Sigmoid colon (tissue), 4 donors: ENCODE data around the gene KIF4A.

Experiments used
- POLR2A ChIP-seq, 2 donors: fragments of 450-650 bp; IDR thresholded peaks; one replicate each; pipeline ENCODE4 v1.6.1; 2016; ENCODE audit warnings: antibody characterized with exemption in 2 of 2, mild to moderate bottlenecking in 2 of 2, moderate library complexity in 2 of 2
- POLR2AphosphoS5 ChIP-seq, 4 donors: sonication (generic); formaldehyde crosslinking; IDR thresholded peaks; one replicate each; pipeline ENCODE4 v1.6.1; 2017; ENCODE audit warnings: antibody characterized with exemption in 4 of 4

- TF ChIP-seq POLR2A (IDR thresholded peaks at IDR 0.05) (no peak), POLR2AphosphoS5 (IDR thresholded peaks at IDR 0.05) (no peak)
Observed at GRCh38 chrX:70260104-70260503, 29.8 kb upstream of the KIF4A start, which contains the start of gene P2RY4.
